Measurements from ENCODE around the gene POC5.

POC5 gene

DNA sequence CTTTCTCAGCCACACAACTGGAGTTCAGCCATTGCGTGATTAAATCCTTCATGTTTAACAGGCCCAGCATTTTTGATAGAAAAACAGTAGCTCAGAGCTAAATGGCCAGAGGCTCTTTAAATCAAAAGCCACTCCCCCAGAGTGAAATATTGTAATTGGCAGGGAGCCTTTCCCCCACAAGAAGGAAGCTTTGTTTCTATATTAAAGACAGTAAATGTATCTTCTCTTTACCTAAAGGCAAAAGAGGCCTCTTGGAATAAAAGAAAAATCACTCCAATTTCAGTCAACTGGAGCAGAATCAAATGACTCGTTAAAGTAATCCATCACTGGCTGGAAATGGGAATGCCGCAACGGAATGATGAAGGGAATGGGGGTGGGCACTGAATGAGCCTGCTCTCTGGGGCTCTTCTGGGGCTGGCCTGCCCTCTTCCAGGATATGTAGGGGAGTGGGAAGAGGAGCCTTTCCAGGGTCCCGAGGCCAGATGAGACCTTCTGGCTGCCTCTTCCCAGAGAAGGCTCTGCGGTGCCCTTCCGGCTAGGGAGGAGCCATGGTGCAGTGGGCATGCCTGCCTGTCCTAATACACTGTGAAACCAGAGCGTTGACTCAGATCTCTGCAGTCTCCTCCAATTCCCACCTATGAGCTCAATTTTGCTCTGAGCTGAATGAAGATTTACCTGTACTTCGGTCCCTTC is 60.8 kb downstream of the POC5 start:
- DNase-seq: peak; percentile 87

DNA sequence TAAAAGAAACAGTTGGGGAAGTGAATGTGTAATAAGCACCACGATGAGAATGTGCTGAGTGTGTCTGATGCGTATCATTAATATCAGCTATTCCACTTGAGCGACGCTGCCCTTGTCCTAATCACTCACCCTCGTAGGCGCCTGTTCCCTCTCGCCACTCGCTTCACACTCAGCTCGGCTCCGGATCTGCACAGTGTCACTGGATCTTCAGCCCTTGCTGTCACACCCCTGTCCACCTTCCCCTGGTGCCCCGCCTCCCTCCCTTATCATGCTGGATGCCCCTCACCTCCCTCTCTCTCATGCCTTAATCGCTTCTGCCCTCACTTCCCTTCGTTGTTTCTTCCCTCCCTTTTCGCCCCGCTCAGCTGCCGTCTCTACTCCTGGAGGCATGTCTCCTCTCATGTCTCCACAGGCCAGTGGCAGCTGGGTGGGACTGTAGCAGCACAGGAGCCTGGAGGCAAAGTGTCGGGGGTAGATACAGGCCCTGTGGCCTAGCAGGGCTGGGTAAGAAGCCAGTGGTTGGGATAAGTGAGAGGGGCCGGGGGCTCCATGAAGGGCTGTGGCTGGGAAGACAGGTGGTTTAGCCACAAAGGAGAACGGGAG is 62.4 kb downstream of the POC5 start:
- DNase-seq: no peak

DNA sequence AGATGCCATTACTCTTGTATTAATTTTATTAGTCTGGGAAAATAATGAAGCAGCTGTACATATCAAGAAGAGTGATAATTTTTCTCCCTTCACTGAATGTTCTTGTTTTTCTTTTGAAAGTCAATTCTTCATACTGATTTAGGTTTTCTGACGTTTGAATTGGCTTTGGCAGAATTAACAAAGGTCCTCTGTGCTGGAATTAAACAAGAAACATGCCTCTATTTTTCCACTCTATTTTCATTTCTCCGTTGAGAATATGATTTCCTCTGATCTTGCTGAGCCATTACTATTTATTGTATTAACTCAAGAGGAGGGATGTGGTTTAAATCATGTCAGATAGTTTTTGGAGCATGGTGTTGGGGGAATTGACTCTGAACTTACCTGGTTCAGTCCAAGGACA is 63.7 kb downstream of the POC5 start:
- no peak for DNase-seq

DNA sequence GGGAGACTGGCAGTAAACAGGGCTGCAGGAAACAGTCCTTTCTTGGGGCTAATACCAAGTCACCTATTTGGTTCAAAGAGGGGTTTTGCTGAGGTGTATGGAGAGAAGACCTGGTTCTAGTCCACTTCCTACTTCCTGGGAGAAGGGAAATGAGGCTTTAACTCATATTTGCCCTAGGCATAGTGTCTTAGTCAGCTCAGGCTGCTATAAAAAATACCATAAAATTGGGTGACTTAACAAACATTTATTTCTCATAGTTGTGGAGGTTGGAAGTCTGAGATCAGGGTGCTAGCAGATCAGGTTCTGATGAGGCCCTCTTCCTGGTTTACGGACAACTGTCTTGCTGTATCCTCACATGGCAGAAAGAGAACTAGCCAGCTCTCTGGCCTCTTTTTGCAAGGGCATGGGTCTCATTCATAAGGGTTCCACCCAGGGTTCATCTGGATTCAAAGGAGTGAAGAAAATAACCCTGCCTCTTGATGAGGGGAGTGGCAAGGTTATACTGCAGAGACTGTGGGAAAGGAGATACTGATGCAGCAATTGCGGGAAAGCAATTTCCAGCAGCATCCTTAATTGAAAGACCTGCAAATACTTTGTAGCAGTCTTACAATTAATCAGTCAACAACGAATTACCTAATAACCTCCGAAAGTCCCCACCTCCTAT is 65.5 kb downstream of the POC5 start:
- DNase-seq: no peak

DNA sequence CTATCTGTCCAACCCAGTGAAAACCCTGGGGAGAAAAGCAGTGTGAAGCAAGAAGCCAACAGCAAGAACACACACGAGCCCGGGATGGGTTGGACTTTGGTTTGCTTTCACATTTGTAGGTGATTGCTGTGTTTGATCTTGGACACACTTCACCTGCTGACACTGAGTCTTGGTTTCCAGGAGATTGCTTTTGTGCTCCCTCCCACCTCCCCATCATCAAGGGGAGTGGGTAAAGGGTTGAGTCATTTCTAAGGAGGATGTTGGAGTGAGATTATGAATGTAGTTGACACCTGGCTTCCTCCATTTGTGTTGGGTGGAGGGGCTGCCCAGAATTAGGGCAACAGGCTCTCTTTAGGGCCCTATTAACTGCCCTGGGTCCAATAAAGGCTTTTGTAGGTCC is 68.5 kb downstream of the POC5 start:
- DNase-seq: no peak

DNA sequence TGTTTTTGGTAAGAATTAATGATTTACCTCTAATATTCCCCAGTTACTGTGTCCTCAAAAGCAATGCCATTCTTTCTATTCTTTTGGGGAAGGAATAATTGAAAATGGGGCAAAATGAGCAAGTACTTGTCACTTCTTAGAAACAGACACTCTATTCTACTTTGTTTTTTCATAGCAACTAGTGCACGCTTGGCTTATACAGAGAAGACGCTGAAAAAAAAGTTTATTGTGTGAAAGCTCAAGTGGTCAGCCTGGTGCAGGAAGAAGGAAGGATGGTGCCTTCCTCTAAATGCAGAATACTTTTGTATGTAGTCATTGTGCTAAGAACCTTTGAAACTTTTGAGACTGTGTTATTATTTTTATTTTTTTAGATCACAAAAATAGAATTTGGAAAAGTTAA is 76.4 kb downstream of the POC5 start:
- DNase-seq: no peak

DNA sequence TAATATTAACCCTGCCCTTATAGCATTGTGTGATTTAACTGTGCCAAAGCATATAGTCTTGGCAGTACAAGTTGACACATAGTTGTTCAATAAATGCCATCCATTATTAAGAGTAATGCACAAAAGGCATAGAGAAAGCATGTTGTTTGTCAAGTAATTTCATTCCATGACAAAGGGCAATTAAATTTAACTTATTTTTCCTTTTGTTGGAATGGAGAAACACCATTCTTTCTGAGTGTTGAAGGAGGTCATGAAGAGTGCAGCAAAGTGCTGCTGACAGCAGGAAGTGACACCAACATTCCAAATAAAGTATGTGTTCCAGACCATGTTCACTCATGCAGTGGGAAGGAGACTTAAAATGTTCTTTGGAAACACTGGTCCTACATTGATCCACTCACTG is 76.8 kb downstream of the POC5 start:
- DNase-seq: no peak

DNA sequence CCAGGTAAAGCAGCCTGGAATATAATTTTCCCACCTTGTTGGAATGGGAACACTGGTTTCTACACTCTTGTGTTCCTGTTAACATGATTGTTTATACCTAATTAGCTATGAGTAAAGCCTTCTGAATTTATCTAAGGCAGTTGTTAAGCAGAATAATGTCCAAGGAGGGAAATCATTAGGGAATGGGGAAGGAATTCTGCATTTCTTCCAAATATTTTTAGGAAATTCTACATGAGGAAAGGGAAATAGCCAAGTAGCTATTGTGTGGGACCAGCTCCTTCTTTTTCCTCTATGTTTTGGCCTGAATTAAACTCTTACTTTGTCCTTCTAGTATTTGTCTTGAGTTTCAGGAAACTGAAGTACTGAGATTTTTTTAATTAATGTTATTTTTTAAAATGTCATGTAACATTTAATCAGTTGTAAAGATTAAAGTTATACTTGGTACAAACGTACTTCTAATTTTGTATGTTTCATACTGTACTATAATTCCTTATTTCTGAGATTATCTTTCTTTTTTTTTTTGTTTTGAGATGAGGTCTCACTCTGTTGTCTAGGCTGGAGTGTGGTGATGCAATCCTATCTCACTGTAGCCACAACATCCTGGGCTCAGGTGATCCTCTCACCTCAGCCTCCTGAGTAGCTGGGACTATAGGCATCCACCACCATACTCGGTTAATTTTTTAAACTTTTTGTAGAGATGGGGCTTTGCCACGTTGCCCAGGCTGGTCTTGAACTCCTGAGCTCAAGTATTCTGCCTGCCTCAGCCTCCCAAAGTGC is 77.5 kb downstream of the POC5 start:
- no peak for DNase-seq

DNA sequence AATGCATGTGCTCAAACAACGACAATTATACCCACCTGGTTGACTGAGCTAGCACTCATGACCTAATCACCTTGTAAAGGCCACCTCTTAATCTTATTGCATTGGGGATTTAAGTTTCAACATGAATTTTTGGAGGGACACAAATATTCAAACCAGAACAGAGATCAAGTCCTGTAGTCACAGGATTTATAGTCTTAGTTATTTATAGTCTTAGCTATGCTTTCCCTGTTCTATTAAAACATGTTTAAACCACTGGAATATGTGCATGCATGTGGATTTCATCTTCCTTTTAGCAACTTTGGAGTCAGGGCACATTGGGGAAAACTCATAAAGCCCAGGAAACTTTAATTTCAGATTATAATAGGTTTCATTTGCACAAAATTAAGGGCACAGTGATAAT is 79.3 kb downstream of the POC5 start:
- DNase-seq: no peak

DNA sequence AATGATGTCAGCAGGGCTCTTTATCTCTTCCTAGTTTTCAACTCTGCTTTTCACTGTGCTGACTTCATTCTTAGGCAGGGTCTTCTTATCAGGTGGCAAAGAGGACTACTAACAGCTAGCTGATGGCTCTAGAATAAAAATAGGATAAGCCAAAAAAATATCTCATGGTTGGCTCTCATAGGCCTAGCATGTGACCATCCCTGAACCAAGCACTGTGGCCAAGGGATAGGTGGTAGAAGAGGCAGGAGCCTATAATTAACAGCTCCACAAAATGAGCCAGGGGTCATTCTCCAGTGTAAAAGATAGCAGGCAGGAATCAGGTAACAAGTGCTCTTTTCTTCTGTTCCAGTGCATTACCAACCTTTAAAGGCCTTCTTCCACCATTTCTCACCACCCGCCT is 84.9 kb downstream of the POC5 start:
- no peak for DNase-seq

DNA sequence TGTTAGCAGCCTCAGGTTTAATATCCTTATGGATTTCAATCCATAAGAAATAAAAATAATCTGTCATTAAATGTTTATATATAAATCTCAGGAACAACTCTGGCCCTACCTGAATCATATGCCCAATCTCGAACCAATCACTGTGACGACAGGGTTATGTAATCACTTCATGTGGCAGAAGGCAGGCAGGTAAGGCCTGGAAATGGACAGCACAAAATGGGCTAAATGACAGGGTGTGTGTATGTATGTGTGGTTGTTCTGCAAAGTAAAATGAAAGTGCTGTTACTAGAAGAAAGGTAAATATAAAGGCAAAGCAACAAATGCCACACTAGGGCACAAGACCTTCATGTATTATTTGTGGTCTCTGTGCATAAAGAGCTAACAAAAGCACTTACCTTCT is 86.4 kb downstream of the POC5 start:
- no peak for DNase-seq

DNA sequence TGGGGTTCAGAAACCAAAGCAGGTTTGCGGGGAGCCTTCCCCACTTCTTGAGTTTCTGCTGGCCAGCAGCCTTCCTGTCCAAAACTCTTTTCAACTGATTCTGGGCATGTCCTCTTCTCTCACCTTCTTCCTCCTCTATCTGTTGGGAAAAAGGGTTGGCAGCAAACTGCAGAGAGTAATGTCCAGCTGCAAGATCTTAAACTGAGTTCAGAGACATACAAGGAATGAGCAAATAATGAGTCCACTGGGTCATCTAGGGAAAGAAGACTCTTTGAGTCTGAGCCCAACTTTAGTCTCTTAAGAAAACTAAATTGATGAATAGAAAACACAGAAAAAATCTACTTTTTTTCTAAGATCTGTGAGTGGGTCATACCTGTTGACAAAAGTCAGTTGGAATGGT is 89.4 kb downstream of the POC5 start:
- DNase-seq: no peak

DNA sequence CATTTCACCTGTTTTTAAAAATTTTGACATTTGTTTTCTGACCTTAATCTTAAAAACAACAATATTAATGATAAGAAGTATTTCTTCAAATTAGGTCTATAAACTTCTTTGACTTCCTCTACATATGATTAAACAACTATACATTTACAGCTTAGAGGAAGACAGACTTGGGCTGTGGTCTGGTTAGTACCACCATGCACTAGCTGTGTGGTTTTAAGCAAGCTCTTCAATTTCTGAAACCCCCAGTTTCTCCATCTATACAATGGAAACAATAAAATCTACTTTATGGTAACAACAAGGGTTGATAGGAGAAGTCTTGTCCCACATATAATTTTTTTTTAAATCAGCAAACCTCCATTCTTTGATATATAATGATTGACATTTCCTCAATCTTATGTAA is 90.3 kb downstream of the POC5 start:
- DNase-seq: no peak
